Stimulated activated CD8-positive, alpha-beta memory T cell treated with anti-CD3 and anti-CD28 coated beads, Interleukin-7, amount 100 ng/mL, for 1 hour (primary cell): ENCODE results near the gene HSD17B4.
"Not testable (repeated sequence)": the region's sequence is repeated elsewhere in the genome, so short reads cannot be mapped to it uniquely, and the experiment has no call there.

ENCODE experiments used
- DNase-seq, 2 donors: peaks; one replicate each; pipeline ENCODE4 v3.0.0-alpha.2; 2020; ENCODE audit warnings: low read depth in 2 of 2

HSD17B4 gene, protein sequence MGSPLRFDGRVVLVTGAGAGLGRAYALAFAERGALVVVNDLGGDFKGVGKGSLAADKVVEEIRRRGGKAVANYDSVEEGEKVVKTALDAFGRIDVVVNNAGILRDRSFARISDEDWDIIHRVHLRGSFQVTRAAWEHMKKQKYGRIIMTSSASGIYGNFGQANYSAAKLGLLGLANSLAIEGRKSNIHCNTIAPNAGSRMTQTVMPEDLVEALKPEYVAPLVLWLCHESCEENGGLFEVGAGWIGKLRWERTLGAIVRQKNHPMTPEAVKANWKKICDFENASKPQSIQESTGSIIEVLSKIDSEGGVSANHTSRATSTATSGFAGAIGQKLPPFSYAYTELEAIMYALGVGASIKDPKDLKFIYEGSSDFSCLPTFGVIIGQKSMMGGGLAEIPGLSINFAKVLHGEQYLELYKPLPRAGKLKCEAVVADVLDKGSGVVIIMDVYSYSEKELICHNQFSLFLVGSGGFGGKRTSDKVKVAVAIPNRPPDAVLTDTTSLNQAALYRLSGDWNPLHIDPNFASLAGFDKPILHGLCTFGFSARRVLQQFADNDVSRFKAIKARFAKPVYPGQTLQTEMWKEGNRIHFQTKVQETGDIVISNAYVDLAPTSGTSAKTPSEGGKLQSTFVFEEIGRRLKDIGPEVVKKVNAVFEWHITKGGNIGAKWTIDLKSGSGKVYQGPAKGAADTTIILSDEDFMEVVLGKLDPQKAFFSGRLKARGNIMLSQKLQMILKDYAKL

DNA sequence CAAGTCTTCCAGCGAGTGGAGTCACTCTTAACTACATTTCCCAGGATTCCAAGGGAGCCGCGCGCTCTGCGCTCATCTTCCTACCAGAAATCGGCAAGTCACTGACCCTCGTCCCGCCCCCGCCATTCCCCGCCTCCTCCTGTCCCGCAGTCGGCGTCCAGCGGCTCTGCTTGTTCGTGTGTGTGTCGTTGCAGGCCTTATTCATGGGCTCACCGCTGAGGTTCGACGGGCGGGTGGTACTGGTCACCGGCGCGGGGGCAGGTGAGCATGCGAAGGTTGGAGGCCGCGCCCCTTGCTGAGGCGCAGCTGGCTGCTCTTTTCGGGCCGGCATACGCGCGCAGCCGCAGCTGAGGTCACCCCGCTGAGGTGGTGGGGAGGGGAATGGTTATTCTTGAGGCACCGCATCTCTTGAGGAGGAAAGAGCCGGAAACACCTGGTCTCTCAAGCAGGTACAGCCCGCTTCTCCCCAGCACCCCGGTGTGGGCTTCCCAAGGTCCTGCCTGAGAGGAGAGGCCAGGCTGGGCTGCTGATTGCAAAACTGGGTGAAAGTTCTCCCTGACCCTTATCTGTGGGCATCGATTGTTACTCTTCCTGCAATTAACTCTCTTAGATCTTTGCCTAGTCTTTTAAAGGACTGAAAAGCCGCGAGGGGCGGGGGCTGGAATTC lies at the start of gene HSD17B4:
TSS of gene HSD17B4 (plus strand) at position 125 of the 667 bp plus-strand sequence. CDS start at position 204, 79 bp downstream.
- peak; percentile 37 to 47 for DNase-seq

DNA sequence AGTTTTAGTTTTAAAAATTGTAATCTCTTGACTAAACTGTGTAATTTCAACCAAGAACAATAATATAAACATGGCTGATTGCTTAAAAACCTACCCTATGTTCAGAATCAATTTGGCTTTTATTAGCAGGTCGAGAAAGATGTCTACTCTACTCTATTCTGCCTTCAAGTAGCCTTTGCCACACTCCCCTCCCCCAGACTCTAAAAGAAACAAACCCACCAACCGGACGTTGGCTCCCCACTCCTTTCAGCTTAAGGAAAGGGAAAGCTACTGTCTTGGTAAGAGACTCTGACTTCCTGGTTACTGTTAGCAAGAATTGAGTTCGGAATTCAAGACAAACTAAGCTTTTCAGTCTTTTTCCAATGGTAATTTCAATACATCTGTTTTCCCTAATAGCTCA lies 49.7 kb upstream of the HSD17B4 start:
- DNase-seq, result no peak

DNA sequence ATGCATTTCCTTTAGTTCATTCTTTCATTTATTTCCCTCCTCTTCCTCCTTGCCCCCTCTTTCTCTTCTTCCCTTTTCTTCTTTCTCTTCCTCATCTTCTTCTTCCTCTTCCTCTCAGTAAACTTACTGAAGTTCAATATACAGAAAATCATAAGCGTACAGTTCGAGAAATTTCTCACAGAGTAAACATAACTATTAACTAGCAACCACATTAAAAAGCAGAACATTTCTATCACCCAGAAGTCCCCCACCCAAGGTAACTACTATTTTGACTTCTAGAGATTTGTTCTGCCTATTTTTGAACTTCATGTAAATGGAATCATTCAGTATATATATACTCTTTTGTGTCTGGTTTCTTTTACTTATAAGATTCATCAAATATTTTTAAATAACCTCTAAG lies 48.3 kb upstream of the HSD17B4 start:
- no peak for DNase-seq

DNA sequence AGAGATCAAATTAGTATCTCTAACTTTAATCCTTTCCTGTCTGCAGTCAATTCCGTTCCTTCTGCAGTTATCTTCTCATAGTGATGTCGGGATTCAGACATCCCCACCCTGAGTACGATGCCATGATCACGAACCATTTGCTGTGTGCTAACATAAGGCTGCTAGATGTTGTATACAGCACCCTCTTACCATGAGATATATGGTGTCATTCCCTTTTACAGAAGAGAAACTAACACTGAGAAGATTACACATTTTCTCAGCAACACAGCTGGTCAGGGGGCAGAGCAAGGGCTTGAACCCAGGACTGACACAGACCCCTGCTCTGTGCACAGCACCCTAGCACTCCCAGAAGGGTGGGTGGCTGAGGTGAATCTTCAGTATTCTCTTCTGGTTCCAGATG lies 46.9 kb upstream of the HSD17B4 start:
- no peak for DNase-seq

DNA sequence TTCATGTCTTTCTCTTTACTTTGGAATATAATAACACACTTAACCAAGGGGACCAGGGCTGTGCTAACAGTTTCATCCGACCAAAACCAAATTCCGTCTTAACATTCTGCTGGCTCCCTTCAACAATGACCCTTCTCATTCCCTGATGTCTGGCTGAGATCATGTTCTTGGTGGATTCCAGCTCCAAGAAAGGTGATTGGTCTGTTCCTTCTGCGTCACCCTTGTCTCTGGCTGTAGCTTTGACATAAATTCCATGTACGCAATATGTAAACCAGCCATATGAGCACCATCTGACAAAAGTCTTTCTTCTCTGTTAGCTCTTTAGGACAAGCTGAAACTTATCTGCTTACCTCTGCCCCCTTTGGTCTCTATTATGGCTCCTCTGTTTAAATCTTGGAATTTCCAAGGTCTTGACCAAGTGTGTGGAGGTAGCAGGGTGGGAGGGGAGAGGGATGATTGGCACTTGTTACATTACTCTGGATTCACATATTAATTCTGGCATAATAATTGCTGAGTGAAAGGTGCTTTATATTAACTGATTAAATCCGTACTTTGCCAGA lies 45.7 kb upstream of the HSD17B4 start:
- no peak for DNase-seq

DNA sequence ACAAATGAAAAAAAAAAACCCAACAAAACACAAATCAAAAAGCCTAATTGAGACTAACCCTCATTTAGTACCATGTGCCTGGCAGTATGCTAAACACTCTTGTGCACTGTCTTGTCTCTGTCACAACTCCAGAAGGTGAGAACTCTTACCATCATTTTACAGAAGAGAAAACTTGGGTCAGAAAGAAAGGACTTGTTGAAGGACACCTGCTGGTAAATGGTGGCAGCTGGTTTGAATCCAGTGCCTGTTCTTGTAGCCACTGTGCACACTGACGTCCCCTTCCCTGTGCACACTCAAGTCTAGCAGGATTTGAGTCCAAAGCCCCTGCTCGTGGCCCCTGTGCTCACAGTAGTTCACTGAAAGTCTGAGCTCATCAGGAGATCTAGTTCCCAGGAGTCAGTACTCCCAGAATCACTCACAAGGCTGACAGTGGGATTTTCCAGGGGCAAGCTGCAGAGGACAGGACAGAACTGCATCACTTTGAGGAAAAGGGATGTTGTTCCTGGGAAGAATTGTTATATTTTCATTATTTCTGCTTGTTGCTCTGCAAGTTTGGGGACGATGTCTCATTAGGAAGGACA lies 43.0 kb upstream of the HSD17B4 start:
- DNase-seq, result no peak

DNA sequence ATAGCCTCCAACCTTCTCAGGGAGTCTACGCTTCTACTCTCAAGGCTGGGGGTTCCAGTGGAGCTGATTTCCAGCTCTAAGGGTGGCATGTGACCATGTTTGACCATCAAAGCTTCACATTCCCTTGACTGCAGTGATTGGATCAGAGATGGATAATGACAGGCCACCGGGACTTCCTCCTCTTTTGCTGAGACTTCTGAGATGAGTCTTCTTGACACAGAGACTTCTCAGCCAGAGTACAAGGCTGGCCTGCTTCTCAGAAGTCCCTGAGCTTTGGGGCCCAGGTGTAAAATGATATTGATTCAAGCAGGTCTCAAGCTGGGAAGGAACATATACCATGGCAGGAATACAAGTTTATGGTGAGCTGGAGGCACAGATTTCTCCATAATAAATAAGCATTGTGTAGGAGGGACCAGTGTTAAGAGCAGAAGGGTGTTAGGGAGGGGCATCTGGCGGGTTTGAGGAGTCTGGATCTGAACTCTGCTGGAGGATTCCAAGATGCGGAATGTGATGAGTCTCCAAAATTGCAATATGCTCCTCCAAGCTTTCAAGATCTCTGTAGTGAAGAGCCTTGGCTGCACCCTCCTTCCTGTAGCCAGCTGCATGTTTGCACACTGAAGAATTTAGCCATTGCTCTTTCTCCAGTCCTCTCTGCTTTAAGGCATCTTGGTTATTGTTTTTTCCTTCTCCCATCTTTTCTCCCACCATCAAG lies 41.7 kb upstream of the HSD17B4 start:
- DNase-seq, result no peak

DNA sequence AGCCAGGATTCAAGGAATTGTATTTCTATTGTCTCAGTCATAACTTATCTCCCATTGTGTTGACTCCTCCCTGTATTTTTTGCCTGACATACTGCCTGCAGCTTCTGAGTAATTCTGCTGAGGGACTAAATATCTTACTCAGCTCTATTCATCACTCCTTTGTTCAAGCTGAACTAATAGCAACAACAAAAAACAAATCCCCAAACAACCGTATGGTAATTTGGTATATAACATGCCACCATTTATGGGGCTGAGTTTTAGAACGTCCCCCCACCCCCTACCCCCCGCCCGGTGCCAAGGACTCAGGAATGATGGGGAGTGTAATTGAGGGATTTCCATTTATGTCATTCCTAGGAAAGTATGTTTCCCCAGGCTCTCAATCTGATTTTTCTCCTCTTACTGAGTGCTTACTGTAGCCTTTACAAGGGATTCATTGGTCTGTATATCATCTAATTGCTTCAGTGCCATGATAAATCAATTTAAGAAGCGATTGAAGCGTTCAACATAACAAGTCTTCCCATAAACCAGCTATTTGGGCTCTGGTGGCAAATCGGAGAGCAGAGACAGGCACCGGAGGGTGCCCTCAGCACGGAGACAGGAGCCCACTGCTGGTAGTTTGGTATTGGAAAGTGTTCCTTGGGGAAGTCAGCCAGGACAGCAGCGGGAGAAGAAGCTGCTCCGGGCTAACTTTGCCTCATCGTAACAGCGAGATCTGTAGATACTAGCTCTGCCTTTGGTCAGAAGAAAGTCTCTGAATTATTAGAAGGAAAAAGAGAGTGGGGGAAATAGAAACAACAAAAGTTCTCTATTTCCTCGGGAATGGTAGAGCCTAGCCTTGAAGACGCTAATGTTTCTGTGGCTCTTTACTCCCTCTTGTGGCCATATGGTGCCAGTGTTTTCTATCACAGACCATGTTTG lies 40.7 kb upstream of the HSD17B4 start:
- peak; percentile 19 to 20 for DNase-seq

DNA sequence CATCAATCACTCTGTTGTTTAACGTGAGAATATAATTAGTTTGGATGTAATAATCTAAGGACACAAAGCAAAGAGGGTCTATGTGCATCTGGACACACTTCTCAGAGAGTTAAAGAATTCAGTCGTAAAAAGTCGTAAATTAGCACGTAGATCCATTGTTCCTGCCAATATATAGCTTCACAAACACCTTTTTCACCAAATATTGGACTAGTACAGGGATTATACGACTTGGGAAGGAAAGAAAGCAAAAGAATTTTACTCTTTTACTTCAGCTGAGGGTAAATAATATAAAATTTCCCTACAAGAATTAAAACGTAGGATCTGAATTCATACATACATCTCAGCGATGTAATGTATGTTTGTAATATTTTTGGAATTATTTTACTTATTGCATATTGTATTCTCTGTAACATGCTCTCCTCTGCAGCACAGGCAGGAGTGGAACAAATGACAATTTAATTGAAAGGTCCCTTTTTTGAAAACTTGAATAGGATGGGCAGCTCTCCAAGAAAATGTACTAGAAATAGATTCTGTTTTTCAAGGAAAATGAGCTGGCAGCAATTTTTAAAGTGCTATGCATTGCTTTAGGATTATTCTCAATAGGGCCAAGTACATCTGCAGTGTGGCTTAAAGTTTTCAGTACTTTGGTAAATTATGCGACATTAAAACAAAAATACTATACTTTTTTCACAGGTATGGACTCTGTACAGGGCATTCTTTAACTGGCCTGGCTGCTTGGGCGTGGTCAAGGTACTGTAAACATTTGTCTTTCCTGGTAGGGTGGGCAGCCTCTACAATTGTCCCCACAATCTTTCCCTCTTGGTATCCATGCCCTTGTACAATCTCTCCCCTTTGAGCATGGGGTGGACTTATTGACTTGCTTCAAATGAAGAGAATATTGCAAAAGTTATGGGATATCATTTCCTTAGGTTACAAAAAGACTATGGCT lies 39.7 kb upstream of the HSD17B4 start:
- no peak for DNase-seq

DNA sequence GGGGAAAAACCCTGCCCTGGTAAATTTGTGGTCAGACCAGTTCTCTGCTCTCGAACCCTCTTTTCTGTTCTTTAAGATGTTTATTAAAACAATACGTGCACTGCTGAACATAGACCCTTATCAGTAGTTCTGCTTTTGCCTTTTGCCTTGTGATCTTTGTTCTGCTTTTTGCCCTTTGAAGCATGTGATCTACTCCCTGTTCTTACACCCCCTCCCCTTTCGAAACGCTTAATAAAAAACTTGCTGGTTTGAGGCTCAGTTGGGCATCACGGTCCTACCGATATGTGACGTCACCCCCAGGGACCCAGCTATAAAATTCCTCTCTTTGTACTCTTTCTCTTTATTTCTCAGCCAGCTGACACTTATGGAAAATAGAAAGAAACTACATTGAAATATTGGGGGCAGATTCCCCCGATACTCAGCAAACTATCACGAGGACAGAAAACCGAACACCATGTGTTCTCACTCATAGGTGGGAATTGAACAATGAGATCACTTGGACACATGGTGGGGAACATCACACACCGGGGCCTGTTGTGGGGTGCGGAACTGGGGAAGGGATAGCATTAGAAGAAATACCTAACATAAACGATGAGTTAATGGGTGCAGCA lies 38.1 kb upstream of the HSD17B4 start:
- DNase-seq, result not testable (repeated sequence)

DNA sequence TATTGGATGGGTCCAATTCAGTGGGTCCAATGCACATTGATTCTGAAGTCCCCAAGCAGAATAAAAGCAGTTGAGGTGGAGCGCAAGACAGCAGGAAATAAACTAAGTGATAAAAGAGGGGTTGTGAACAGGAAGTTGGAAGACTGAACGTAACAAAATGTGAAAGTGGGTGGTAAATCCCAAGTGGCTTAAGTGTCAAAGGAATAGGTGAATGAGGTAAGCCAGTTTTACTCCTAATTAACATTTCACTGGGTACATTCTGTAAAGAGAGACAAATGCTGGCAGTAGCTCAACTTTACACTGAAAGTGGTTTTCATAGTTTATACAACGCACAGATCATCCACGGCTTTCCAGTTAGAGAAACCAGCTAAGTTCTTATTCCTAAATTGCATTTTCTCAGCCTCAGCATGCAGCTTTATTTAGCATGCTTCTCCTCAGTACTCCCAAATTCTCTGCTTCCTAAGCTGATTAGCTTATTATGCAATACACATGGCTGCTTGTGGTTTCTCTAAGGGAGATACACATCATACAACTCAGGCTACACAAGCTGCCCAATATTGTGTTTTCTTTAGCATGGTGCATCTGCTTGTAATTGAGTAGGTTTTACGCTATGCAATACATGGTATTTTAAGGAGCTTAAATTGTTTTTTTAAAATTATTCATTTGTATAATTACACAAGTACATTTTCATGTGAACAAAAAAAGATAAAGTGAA lies 34.2 kb upstream of the HSD17B4 start:
- no peak for DNase-seq

DNA sequence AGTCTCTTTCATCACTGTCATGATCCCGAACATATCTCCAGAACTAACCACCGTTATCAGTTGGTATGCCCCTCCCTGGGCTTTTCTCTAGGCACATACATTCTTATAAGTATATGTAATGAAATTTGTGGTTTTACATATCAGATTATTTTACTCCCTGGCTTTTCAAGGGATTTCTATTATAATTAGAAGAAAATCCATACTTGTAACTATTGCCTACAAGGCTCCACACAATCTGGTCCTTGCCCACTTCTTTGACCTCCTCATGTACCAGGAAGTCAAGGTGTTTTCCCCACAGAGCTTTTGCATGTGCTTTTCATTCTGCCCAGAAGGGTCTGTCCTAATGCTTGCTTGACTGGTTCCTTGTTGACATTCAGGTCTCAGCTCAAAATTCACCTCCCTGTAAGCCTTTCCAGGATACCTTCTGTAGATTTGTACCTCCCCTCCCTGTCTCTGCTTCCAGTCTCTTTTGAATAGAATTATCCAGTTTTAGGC lies 33.6 kb upstream of the HSD17B4 start:
- no peak for DNase-seq

DNA sequence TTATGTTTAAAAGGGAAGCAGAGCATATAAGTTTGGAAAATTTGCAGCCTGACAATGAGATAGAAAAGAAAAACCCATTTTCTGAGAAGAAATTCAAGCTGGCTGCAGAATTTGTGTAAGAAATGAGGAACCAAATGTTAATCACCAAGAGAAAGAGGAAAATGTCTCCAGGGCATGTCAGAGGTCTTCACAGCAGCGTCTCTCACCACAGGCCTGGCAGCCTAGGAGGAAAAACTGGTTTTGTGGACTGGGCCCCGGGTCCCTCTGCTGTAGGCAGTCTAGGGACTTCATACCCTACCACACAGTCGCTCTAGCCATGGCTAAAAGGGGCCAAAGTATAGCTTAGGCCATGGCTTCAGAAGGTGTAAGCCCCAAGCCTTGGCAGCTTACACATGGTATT lies 32.1 kb upstream of the HSD17B4 start:
- DNase-seq, result no peak

DNA sequence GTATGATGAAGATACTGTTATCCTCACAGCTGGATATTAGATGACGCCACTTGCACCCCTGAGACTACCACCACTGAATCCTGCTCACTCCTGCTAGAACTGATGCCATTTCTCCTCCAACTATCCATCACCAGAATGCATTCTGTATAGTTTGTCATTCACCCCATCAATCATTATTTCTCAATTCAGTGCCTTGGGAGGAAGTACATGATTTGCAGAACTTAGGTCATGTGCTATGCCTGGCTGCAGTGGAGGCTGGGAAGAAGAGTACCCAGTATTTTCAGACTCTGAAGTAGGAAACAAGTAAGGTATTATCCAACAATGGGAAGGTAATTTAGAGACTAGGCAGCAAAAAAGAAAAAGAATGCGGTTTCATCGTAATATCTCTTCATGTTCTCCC lies 26.2 kb upstream of the HSD17B4 start:
- DNase-seq, result no peak

DNA sequence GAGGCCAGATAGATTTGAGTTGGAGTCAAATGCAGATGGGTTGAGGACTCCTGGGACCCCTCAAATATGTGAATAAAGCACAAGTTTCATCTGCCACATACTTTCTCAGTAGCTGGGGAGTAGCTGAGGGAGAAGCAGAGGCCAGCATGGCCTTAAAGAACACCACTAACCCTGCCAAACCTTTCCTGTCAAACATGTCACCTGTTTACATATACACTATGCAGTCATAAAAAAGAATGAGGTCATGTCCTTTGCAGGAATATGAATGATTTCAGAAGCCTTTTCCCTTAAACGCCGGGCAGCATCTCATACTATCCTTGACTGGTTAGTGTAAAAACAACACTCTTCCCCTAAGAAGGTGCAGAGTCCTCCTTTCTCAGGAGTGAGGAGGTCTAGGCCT lies 25.2 kb upstream of the HSD17B4 start:
- no peak for DNase-seq

DNA sequence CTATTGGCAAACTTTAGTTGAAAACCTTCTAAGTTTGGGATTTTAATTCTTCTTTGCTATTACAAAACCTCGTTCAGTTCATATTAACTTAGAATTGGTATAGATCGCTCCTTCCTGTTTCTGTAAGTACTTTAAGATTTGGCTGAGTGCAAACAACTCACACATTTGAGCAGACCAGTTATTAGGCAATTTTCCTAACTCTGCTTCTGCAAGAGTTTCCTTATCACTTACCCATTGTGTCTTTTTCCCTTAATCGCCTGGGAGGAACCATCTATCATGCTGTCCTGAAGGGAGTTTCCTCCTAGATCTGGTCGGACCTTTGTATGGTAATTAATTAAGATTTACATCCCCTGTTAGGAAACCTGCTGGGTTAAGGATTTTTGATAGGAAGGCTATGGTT lies 24.7 kb upstream of the HSD17B4 start:
- not testable (repeated sequence) for DNase-seq

DNA sequence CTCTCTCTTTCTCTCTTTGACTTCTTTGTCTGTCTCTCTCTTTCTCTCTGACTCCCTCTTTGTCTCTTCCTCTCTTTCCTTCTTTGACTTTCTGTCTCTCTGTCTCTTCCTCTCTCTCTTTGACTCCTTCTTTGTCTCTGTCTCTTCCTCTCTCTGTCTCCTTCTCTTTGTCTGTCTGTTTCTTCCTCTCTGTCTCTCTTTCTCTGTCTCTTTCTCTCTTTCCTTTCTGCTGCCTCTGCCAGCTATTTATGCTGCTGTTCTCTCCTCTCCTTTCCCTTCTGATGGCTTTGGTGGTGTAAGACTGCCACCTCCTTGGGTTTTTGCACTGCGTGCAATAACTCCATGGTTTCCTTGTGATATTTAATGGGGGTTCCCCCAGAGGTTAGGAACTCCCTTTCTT lies 24.1 kb upstream of the HSD17B4 start:
- not testable (repeated sequence) for DNase-seq

DNA sequence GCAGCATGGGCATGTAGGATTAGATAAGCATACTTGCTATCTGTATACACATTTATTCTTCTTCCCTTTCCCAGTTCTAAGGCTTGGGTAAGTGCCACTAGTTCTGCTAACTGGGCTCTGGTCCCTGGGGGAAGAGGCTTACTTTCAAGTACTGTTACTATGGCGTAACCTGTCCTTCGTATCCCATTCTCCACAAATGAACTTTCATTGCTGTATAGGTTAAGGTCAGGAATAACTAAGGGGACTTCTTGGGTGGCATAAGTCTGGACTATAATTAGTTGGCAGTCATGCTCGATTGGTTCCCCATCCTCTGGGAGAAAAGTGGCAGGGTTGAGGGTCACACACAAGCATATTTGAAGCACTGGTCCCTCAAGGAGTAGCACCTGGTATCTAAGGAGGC lies 23.7 kb upstream of the HSD17B4 start:
- not testable (repeated sequence) for DNase-seq
